Caki2 (cell line): ENCODE data around the gene BPI. TPM values are rescaled to one million over a fixed set of nuclear protein-coding genes. Genes with fewer than 3 reads are reported as not detected.
"Not testable (repeated sequence)": the region's sequence is repeated elsewhere in the genome, so short reads cannot be mapped to it uniquely, and the experiment has no call there.

Experiments
- DNase-seq: peaks from one replicate; pipeline ENCODE4 v3.0.0-alpha.2; 2015; ENCODE audit warnings: low read depth
- in situ Hi-C: cut with HindIII; loops from 2 replicates; pipeline ENCODE4 v1.10.0; 2016; ENCODE audit warnings: low sequenced_read_pairs, low pct_unique_long_range_greater_than_20kb, mixed read lengths
- total RNA-seq: library from RNA; depleted of rRNA; stranded (reverse); fragments of >200 nt; shearing (Covaris generic); gene quantifications from 2 replicates; pipeline ENCODE4 v1.2.3, GENCODE V29; 2014; ENCODE audit warnings: low replicate concordance; rRNA removed

The BPI gene
- total RNA-seq, 1 experiment from 2014 or later: not detected

- in situ Hi-C loops, DNase-seq: not testable (repeated sequence)
These were observed 73.9 kb downstream of the BPI start for GRCh38 chr20:38377838-38378237.

- in situ Hi-C loops: no loop called here
- DNase-seq: no peak
These were observed 79.2 kb downstream of the BPI start for GRCh38 chr20:38383147-38383546.

GRCh38 chr20:38386004-38386403 is 82.0 kb downstream of the BPI start:
- in situ Hi-C loops: no loop called here
- no peak for DNase-seq

GRCh38 chr20:38386851-38387250 is 82.9 kb downstream of the BPI start:
- DNase-seq: no peak
- in situ Hi-C loops: no loop called here

Other genes with a start within 250 kb of the BPI start
- 144 and 178 TPM in 2 replicates for gene TGM2, start 138.9 kb upstream of the BPI start, total RNA-seq
- 0.20 TPM in 1 of 2 replicates, not detected in the other for gene KIAA1755, start 43.4 kb upstream of the BPI start, total RNA-seq
- not detected in 2 replicates for gene LBP, start 42.3 kb downstream of the BPI start, total RNA-seq
- 44.4 and 211 TPM in 2 replicates for gene SNHG17, start 131.2 kb downstream of the BPI start, total RNA-seq
- 4.5 and 4.8 TPM in 2 replicates for gene RALGAPB, start 168.7 kb downstream of the BPI start, total RNA-seq